ENCODE data around the gene JAM2. TPM values are rescaled to one million over a fixed set of nuclear protein-coding genes. Genes with fewer than 3 reads are reported as not detected.
"Not testable (repeated sequence)": the region's sequence is repeated elsewhere in the genome, so short reads cannot be mapped to it uniquely, and the experiment has no call there.

JAM2 gene
- polyA plus RNA-seq, 1 experiment: 0.21 TPM

DNA sequence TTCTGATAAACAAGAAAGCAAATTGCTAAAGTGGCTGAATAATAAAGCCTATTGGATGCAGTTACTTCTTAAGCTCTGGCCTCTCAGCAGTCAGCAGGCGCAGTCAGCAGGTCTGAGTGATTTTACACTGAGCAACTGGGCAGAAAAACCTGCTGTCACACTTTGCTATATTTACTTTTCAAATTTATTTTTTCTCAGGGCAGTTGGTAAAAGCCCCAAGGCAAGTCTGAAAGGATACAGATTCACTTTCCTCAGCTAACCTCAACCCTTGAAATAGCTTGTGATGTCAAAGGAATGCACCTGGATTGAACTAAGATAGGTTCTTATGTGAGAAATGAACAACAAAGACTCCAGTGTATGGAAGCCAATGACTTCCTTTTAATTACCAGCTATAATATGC, 61.7 kb downstream of the JAM2 start:
- H3K4me3 ChIP-seq (ENCODE audit: low read depth, low read length): no peak overlapping the region
- POLR2A ChIA-PET: no interaction called here
- no peaks in the 10 kb centered on the region for H3K27me3 ChIP-seq (ENCODE audit: control insufficient read depth, insufficient read depth, low read length)
- CTCF ChIA-PET: interaction anchor here (0.9 to 2.3 kb wide), 3 partner anchors 10 to 92 kb away, joined by 3 to 13 read pairs (median 5); no protein-coding TSS in a partner anchor
- no peak for TF ChIP-seq CTCF (IDR thresholded peaks at IDR 0.05; ENCODE audit: insufficient read depth, low read depth, low read length)
- no peak for DNase-seq (ENCODE audit: low read depth)
- H3K36me3 ChIP-seq (ENCODE audit: control insufficient read depth, insufficient read depth, low read length): no peaks in the 10 kb centered on the region

GRCh38 chr21:25701529-25701928, 62.5 kb downstream of the JAM2 start:
- ChIA-PET CTCF (interaction anchor here (2.3 kb wide), 1 partner anchor 93 kb away, joined by 13 read pairs; no protein-coding TSS in a partner anchor), POLR2A (no interaction called here)
- no peak overlapping the region for H3K4me3 ChIP-seq (ENCODE audit: low read depth, low read length)
- no peak for DNase-seq (ENCODE audit: low read depth)
- H3K27me3 ChIP-seq (ENCODE audit: control insufficient read depth, insufficient read depth, low read length): no peaks in the 10 kb centered on the region
- no peaks in the 10 kb centered on the region for H3K36me3 ChIP-seq (ENCODE audit: control insufficient read depth, insufficient read depth, low read length)
- TF ChIP-seq CTCF (IDR thresholded peaks at IDR 0.05; ENCODE audit: insufficient read depth, low read depth, low read length): no peak

DNA sequence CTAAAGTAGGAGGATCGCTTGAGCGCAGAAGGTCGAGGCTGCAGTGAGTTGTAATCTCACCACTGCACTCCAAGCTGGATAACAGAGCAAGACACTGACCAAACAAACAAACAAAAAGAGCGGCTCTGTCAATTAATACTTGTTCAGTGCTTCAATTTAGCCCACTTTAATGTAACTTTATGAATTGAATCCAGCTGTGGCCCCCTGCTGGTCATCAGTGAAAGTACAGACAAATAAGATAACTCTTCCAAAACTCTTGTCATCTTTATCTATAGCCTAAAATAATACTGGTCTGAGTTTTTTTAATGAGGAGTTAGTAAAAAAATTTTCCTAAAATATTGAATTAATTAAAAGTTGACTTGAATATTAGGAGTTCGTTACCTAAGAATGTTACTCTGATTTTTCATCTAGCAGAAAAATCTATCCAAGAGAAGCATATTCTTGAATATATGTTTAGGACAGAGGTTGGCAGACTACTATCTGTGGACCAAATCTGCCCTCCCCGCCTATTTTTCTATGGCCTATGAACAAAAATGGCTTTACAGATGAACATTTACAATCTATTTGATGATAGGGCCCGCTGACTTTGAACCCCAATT, 69.5 kb downstream of the JAM2 start:
- peak; percentile 73 for TF ChIP-seq CTCF (IDR thresholded peaks at IDR 0.05; ENCODE audit: insufficient read depth, low read depth, low read length)
- H3K27me3 ChIP-seq (ENCODE audit: control insufficient read depth, insufficient read depth, low read length): no peaks in the 10 kb centered on the region
- DNase-seq (ENCODE audit: low read depth): no peak
- no peak overlapping the region for H3K4me3 ChIP-seq (ENCODE audit: low read depth, low read length)
- ChIA-PET CTCF (interaction anchor here (0.6 to 2.8 kb wide), 10 partner anchors 10 to 119 kb away, joined by 3 to 40 read pairs (median 3); partner anchors contain the start of gene MRPL39), POLR2A (no interaction called here)
- H3K36me3 ChIP-seq (ENCODE audit: control insufficient read depth, insufficient read depth, low read length): no peaks in the 10 kb centered on the region

DNA sequence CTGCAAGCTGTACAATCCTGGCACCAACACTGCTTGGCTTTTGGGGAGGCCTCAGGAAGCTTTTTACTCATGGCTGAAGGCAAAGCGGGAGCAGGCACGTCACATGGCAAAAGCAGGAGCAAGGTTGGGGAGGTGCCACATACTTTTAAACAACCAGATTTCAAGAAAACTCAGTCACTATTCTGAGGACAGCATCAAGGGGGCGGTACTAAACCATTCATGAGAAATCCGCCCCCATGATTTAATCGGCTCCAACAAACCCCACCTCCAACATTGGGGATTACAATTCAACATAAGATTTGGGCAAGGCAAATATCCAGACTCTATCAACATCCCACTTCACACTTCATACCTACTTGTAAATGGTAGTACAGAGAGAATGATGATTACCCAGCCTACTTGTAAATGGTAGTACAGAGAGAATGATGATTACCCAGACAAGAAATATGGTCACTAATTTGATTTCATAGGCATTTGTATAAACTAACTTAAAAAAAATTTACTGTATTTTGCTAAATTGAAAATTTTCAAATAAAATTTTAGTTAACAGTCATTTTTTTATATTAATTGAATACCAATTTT, 70.7 kb downstream of the JAM2 start:
- TF ChIP-seq CTCF (IDR thresholded peaks at IDR 0.05; ENCODE audit: insufficient read depth, low read depth, low read length): no peak
- ChIA-PET CTCF (interaction anchor here (1.1 to 5.2 kb wide), 2 partner anchors 101 to 116 kb away, joined by 3 to 33 read pairs; no protein-coding TSS in a partner anchor), POLR2A (no interaction called here)
- DNase-seq (ENCODE audit: low read depth): no peak
- Histone ChIP-seq H3K27me3 (ENCODE audit: control insufficient read depth, insufficient read depth, low read length) (no peaks in the 10 kb centered on the region), H3K4me3 (ENCODE audit: low read depth, low read length) (no peak overlapping the region), H3K36me3 (ENCODE audit: control insufficient read depth, insufficient read depth, low read length) (no peaks in the 10 kb centered on the region)

DNA sequence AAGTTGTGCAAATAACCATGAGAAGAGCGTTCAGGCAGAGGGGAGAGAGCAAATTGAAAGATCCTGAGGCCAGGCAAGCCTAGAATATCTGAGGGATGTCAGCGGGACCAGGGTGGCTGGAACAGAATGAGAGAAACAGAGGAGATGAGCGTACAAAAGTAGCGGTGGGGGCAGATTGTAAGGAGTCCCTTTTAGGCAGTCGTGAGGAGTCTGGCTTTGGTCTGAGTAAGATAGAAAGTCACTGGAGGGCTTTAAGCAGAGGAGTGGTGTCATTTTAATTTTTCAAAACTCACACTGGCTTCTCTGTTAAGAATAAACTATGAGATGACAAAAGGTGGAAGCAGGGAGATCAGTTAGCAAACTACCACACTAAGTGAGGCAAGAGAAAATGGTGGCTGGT, 71.5 kb downstream of the JAM2 start:
- DNase-seq (ENCODE audit: low read depth): no peak
- Histone ChIP-seq H3K27me3 (ENCODE audit: control insufficient read depth, insufficient read depth, low read length) (no peaks in the 10 kb centered on the region), H3K4me3 (ENCODE audit: low read depth, low read length) (no peak overlapping the region), H3K36me3 (ENCODE audit: control insufficient read depth, insufficient read depth, low read length) (no peaks in the 10 kb centered on the region)
- ChIA-PET CTCF (interaction anchor here (1.1 to 5.2 kb wide), 3 partner anchors 12 to 117 kb away, joined by 3 to 33 read pairs (median 3); no protein-coding TSS in a partner anchor), POLR2A (no interaction called here)
- no peak for TF ChIP-seq CTCF (IDR thresholded peaks at IDR 0.05; ENCODE audit: insufficient read depth, low read depth, low read length)

DNA sequence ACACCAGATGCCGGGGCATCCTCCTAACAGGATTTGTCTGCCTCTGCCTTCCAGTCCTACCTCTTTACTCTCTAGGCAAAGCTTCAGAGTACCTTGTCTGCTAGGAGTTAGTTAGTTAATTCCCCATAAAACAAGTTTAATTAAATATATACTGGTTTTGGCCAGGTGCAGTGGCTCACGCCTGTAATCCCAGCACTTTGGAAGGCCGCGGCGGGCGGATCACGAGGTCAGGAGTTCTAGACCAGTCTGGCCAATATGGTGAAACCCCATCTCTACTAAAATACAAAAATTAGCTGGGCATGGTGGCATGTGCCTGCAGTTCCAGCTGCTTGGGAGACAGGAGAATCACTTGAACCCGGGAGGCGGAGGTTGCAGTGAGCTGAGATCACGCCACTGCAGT, 75.0 kb downstream of the JAM2 start:
- POLR2A ChIA-PET; H3K36me3 ChIP-seq (ENCODE audit: control insufficient read depth, insufficient read depth, low read length); H3K4me3 ChIP-seq (ENCODE audit: low read depth, low read length); DNase-seq (ENCODE audit: low read depth); H3K27me3 ChIP-seq (ENCODE audit: control insufficient read depth, insufficient read depth, low read length): not testable (repeated sequence)
- CTCF ChIA-PET: interaction anchor here (5.2 kb wide), 1 partner anchor 106 kb away, joined by 33 read pairs; no protein-coding TSS in a partner anchor

Measured in BJ (cell line).